Measurements from ENCODE around the gene KLF6.

Gene KLF6

DNA sequence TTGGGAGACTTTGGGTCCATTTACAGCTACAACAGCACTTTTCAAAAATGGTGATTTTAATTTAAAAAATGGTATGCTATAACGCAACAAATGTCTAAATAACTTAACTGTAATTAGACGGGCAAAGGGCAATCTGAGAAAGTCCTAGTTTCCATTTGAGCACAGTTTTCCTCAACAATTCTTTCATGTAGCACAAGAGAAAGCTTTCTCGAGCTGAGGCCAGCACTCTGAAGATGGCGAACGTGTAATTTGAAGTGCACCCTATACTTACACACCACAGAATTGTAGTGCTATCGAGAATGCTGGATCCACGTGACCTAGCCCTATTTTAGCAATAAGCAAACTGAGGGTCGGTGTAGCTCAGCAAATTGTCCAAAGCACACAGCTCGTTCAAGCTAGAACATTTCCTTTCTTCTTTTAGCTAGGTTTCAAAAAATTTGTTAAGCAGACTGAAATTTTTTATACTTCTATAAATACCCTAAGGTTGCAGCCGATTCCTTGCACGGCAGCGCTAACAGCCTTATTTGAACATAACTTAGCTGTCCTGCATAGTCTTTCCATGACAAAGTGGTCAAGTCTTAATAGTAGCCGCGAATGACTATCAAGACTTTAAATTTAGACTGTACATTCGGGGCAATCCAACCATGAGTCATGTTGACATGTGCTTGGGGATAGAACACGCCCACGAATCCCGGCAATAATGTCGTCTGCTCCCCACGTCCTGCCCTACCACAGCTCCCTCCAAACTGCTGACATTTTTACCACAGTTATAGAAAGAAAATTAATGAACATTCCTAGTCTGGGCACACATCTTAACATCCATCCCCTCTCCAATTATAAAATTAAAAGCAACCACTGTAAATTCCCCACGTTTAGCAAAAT, 10.0 kb downstream of the KLF6 start:
- TF ChIP-seq, protein P1, sequence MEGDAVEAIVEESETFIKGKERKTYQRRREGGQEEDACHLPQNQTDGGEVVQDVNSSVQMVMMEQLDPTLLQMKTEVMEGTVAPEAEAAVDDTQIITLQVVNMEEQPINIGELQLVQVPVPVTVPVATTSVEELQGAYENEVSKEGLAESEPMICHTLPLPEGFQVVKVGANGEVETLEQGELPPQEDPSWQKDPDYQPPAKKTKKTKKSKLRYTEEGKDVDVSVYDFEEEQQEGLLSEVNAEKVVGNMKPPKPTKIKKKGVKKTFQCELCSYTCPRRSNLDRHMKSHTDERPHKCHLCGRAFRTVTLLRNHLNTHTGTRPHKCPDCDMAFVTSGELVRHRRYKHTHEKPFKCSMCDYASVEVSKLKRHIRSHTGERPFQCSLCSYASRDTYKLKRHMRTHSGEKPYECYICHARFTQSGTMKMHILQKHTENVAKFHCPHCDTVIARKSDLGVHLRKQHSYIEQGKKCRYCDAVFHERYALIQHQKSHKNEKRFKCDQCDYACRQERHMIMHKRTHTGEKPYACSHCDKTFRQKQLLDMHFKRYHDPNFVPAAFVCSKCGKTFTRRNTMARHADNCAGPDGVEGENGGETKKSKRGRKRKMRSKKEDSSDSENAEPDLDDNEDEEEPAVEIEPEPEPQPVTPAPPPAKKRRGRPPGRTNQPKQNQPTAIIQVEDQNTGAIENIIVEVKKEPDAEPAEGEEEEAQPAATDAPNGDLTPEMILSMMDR (IDR thresholded peaks at IDR 0.05; ENCODE audit: insufficient read depth, low read depth, low read length, missing control alignments): no peak
- DNase-seq (ENCODE audit: low read depth): peak; percentile 37
- H3K4me3 ChIP-seq (ENCODE audit: low read depth, low read length): no peak overlapping the region

DNA sequence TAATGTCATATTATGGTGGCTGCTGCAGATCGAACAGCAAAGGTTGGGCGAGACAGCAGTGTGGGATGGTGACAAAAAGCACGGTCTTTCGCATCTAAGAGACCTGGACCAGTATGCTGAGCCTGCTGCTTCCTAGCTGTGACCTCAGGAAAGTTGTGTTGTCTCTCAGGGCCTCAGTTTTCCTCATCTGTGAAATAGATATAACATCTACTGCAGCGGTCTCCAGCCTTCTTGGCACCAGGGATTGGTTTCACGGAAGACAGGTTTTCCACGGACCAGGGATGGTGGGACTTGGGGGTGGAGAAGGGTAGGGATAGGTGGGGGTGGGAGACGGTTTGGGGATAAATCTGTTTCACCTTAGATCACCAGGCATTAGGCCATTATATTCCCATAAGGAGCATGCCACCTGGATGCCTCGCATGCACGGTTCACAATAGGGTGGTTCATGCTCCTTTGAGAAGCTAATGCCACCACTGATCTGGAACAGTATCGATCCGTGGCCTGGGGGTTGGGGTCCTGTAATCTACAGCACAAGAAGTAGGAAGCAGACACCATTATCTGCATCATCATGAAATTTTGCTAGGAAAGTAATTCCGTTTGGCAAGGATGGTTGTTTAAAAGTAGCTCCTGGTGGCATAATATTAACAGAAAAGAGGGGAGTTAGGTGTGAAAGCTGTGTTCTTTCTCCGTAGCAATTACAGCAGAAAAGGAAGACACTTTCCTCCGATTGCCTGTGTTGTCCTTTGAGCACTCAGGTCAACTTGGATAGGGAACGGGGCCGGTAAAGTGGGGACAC, 10.8 kb downstream of the KLF6 start:
- H3K4me3 ChIP-seq (ENCODE audit: low read depth, low read length): no peak overlapping the region
- TF ChIP-seq, protein P1 (IDR thresholded peaks at IDR 0.05; ENCODE audit: insufficient read depth, low read depth, low read length, missing control alignments): no peak
- no peak for DNase-seq (ENCODE audit: low read depth)

DNA sequence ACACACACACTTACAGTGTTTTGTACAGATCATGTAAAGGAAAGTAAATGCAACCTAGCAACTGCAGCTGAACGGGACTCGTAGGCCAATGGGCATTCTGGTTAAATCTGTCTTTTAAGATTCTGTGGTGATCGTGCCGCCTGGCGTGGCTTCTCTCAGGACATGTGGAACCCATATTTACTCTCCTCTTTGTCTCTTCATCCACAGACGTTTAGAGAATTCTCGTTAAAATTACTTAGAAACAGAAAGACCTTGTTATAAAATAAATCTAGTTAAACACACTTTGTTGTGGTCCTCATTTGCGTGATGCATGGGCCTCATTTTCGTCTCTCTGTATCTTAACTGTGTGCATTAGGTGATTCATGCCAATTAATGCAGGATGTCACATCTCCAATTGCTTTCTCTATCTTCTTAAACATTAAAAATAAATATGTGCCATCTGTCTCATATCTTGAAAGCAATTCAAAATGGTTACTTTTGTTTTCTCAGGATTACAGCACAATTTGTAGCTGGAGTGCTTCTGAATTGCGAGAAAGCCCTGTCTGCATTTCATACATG, 11.5 kb downstream of the KLF6 start:
- TF ChIP-seq, protein P1 (IDR thresholded peaks at IDR 0.05; ENCODE audit: insufficient read depth, low read depth, low read length, missing control alignments): no peak
- H3K4me3 ChIP-seq (ENCODE audit: low read depth, low read length): no peak overlapping the region
- DNase-seq (ENCODE audit: low read depth): no peak

GRCh38 chr10:3772361-3773171, 12.4 kb downstream of the KLF6 start:
- H3K4me3 ChIP-seq (ENCODE audit: low read depth, low read length): no peak overlapping the region
- DNase-seq (ENCODE audit: low read depth): no peak
- TF ChIP-seq, protein P1 (IDR thresholded peaks at IDR 0.05; ENCODE audit: insufficient read depth, low read depth, low read length, missing control alignments): no peak

DNA sequence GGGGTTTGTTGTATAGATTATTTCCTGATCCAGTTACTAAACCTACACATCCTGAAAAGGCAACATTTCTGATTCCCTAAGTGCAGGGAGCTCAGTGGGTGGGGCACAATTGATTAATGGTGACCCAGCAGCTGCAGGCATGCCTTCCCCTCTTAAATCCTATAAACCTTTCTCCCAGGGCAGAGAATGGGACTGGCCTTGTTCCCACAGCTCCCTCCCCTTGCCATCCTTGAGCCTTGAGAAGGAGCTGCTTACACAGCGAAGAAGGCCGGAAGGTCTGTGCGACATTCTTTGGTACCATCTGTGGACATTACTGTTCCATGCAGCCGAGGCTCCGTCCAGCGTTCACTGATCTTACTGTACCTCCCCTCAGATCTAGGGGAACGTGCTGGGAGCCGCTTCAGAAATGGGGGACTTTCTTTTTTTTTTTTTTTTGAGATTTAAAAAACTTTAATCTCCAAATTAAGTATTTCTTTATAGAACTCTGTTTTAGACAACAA, 14.3 kb downstream of the KLF6 start:
- TF ChIP-seq, protein P1 (IDR thresholded peaks at IDR 0.05; ENCODE audit: insufficient read depth, low read depth, low read length, missing control alignments): no peak
- DNase-seq (ENCODE audit: low read depth): no peak

DNA sequence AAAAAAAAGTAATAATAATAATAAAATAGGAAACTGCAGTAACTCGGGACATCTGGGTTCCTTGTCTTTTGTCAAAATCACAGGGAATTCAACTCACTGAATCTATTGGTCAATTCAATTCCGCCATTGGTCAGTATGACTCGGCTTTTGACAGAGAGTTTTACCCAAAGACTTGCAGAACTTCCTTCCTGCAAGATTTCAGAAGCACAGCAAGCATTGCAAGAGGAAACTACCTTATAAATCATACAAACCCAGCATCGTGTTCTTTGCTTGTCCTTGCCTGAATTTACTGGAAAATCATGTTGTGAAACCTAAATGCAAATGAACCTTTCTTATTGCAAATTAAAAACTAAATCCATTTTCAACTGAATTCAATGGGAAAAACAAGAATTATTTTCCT, 15.5 kb downstream of the KLF6 start:
- no peak for DNase-seq (ENCODE audit: low read depth)
- TF ChIP-seq, protein P1 (IDR thresholded peaks at IDR 0.05; ENCODE audit: insufficient read depth, low read depth, low read length, missing control alignments): no peak
- no peak overlapping the region for H3K4me3 ChIP-seq (ENCODE audit: low read depth, low read length)

More for the DNA sequence above, 14.3 kb downstream of the KLF6 start:
- H3K4me3 ChIP-seq (ENCODE audit: low read depth, low read length): no peak overlapping the region

Data from GM12865 (cell line).